KMS-11 (cell line): Measurements from ENCODE around the gene C4orf46.

Experiments
- H2AFZ ChIP-seq: fragments of 200-600 bp; sonication (generic); 2 replicates; pipeline ENCODE4 v1.6.1; 2016; ENCODE audit warnings: antibody characterized with exemption, mixed run types, low read depth
- H3K27ac ChIP-seq: fragments of 200-600 bp; sonication (generic); 2 replicates; pipeline ENCODE4 v1.6.1; 2016; ENCODE audit warnings: mild to moderate bottlenecking, mixed run types
- H3K27me3 ChIP-seq: fragments of 200-600 bp; sonication (generic); 2 replicates; pipeline ENCODE4 v1.6.1; 2017; ENCODE audit warnings: mild to moderate bottlenecking, low read depth, mixed run types, moderate library complexity; ENCODE audit not compliant: insufficient read depth
- H3K36me3 ChIP-seq: fragments of 200-600 bp; sonication (generic); 2 replicates; pipeline ENCODE4 v1.6.1; 2017; ENCODE audit warnings: mild to moderate bottlenecking, mixed run types; ENCODE audit not compliant: insufficient read depth
- H3K4me1 ChIP-seq: fragments of 200-600 bp; sonication (generic); 2 replicates; pipeline ENCODE4 v1.6.1; 2016; ENCODE audit warnings: mild to moderate bottlenecking, low read depth, mixed run types; ENCODE audit not compliant: poor library complexity, severe bottlenecking
- H3K4me2 ChIP-seq: fragments of 200-600 bp; sonication (generic); 2 replicates; pipeline ENCODE4 v1.7.0; 2016; ENCODE audit warnings: mild to moderate bottlenecking, mixed run types
- H3K4me3 ChIP-seq: fragments of 200-600 bp; sonication (generic); IDR thresholded peaks from 2 replicates; pipeline ENCODE4 v1.6.1; 2017; ENCODE audit warnings: low read depth, low read length, mixed read lengths; ENCODE audit not compliant: insufficient read depth
- H3K79me2 ChIP-seq: fragments of 200-600 bp; sonication (generic); 2 replicates; pipeline ENCODE4 v1.6.1; 2016; ENCODE audit warnings: low read depth, mixed run types; ENCODE audit not compliant: insufficient read depth
- H3K9ac ChIP-seq: fragments of 200-600 bp; sonication (generic); 2 replicates; pipeline ENCODE4 v1.6.1; 2016; ENCODE audit warnings: mild to moderate bottlenecking, mixed run types
- H4K20me1 ChIP-seq: fragments of 200-600 bp; sonication (generic); 2 replicates; pipeline ENCODE4 v1.6.1; 2016; ENCODE audit warnings: mild to moderate bottlenecking, mixed run types; ENCODE audit not compliant: insufficient read depth
- TF ChIP-seq, protein P1 (sequence below): fragments of 200-600 bp; sonication (generic); conservative IDR thresholded peaks from 2 replicates; pipeline ENCODE4 v1.6.1; 2017; ENCODE audit warnings: low read depth, mild to moderate bottlenecking, antibody characterized with exemption, low read length, moderate library complexity, mixed read lengths

Gene C4orf46

GRCh38 chr4:158678767-158679166 lies 7.1 kb upstream of the C4orf46 start:
- H3K79me2 ChIP-seq: no peaks in the 10 kb centered on the region; the same call in 1 of the 2 replicates
- H2AFZ ChIP-seq: no peak overlapping the region
- no peaks in the 10 kb centered on the region for H3K27me3 ChIP-seq
- TF ChIP-seq, protein P1, sequence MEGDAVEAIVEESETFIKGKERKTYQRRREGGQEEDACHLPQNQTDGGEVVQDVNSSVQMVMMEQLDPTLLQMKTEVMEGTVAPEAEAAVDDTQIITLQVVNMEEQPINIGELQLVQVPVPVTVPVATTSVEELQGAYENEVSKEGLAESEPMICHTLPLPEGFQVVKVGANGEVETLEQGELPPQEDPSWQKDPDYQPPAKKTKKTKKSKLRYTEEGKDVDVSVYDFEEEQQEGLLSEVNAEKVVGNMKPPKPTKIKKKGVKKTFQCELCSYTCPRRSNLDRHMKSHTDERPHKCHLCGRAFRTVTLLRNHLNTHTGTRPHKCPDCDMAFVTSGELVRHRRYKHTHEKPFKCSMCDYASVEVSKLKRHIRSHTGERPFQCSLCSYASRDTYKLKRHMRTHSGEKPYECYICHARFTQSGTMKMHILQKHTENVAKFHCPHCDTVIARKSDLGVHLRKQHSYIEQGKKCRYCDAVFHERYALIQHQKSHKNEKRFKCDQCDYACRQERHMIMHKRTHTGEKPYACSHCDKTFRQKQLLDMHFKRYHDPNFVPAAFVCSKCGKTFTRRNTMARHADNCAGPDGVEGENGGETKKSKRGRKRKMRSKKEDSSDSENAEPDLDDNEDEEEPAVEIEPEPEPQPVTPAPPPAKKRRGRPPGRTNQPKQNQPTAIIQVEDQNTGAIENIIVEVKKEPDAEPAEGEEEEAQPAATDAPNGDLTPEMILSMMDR: no peak
- no peak overlapping the region for H3K4me2 ChIP-seq
- no peaks in the 10 kb centered on the region for H3K36me3 ChIP-seq
- no peak overlapping the region for H3K4me3 ChIP-seq
- peaks cover 3% of the 10 kb centered on the region for H3K4me1 ChIP-seq
- no peak overlapping the region for H3K9ac ChIP-seq
- H4K20me1 ChIP-seq: no peaks in the 10 kb centered on the region
- H3K27ac ChIP-seq: no peak overlapping the region

GRCh38 chr4:158676076-158676475 lies 4.4 kb upstream of the C4orf46 start:
- Histone ChIP-seq H3K4me3 (no peak overlapping the region), H2AFZ (no peak overlapping the region), H3K27ac (no peak overlapping the region), H3K79me2 (peaks cover 1% of the 10 kb centered on the region; the same call in 1 of the 2 replicates), H3K9ac (no peak overlapping the region), H3K36me3 (no peaks in the 10 kb centered on the region), H4K20me1 (no peaks in the 10 kb centered on the region), H3K4me2 (no peak overlapping the region), H3K4me1 (peaks cover 12% of the 10 kb centered on the region), H3K27me3 (no peaks in the 10 kb centered on the region)
- TF ChIP-seq, protein P1: no peak

- no peak overlapping the region for H3K27ac ChIP-seq
- H3K4me3 ChIP-seq: no peak overlapping the region
- no peaks in the 10 kb centered on the region for H3K27me3 ChIP-seq
- no peaks in the 10 kb centered on the region for H3K36me3 ChIP-seq
- H3K9ac ChIP-seq: no peak overlapping the region
- peak overlapping the region; percentile 52 for H3K4me2 ChIP-seq
- H3K4me1 ChIP-seq: peaks cover 26% of the 10 kb centered on the region
- TF ChIP-seq, protein P1: no peak
- no peaks in the 10 kb centered on the region; the same call in 1 of the 2 replicates for H4K20me1 ChIP-seq
- H2AFZ ChIP-seq: no peak overlapping the region
- peaks cover 26% of the 10 kb centered on the region for H3K79me2 ChIP-seq
Measured at GRCh38 chr4:158673633-158674032, 1.9 kb upstream of the C4orf46 start.

DNA sequence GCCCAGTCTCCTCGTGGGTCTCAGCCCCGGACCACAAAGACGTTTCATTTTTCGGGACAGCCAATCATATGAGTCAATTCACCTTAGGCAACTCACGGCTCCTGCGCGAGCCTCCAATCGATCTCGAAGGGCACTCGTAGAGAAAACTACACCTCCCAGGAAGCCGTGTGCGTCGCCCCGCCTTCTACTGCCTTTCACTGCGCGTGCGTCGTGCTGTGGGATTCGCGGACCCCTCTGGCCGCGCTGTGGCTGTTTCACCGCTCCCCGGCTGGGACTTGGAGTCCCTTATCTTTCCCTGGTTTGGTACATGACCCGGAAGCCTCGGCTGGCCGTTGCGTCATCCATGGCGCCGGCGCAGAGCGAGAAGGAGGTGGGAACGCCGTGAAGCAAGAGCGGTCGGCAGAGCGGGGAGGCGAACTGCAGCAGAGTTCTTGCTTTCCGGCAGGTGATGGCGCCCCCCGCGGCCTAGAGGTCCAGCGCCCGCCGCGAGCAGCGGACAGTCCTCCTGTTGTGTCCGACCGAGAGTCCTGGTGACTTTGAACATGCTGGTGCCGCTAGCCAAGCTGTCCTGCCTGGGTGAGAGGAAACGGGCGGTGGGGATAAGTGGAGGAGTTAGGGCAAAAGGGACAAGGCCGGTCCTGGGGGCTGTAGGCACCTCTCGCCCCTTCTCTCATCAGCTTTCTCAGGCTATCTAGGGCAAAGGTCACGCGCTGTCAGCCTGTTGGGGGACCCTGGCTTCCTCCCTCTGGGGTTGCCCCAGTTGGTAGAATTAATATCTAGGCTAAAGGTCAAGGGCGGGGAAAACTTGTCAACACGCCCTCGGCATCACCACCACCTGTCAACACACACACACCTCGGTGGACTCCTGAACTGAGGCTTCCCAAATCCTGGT lies 474 bp upstream of the C4orf46 start, which contains the start of gene ETFDH:
Gene ETFDH (plus strand): TSS at position 382 of the 892 bp plus-strand sequence. CDS start 161 bp downstream, at position 543.
- peak within 1 kb of the TSS; percentile 75 for H3K4me2 ChIP-seq
- peak within 1 kb of the TSS; percentile 96 for H2AFZ ChIP-seq
- H3K27me3 ChIP-seq: no peaks in the 10 kb centered on the region
- H4K20me1 ChIP-seq: no peaks in the 10 kb centered on the region; the same call in 1 of the 2 replicates
- TF ChIP-seq, protein P1: peak; percentile 57
- peak within 1 kb of the TSS; percentile 91 for H3K27ac ChIP-seq
- no peaks in the 10 kb centered on the region for H3K36me3 ChIP-seq
- peaks cover 41% of the 10 kb centered on the region for H3K79me2 ChIP-seq
- H3K9ac ChIP-seq: peak within 1 kb of the TSS; percentile 90
- peak within 1 kb of the TSS; percentile 32 for H3K4me3 ChIP-seq
- H3K4me1 ChIP-seq: peaks cover 33% of the 10 kb centered on the region
